Stimulated activated CD4-positive, alpha-beta T cell treated with anti-CD3 and anti-CD28 coated beads, Interleukin-2, amount 100 ng/mL, for 48 hours (primary cell): Measurements from ENCODE around the gene LRRN3.

Source experiments
- DNase-seq, 2 donors: peaks; one replicate each; pipeline ENCODE4 v3.0.0-alpha.2; 2020

LRRN3 gene

GRCh38 chr7:111080495-111081105, 10.3 kb upstream of the LRRN3 start:
- DNase-seq: no peak

- no peak for DNase-seq
These were observed 9.2 kb upstream of the LRRN3 start for GRCh38 chr7:111081546-111082267.

- no peak for DNase-seq
These were observed 8.6 kb upstream of the LRRN3 start for GRCh38 chr7:111082351-111082750.

- peak; percentile 18 to 34 for DNase-seq
These were observed 7.5 kb upstream of the LRRN3 start for GRCh38 chr7:111083413-111083812.

GRCh38 chr7:111085356-111085755, 5.6 kb upstream of the LRRN3 start:
- DNase-seq: no peak

- DNase-seq: no peak
These were observed 4.4 kb upstream of the LRRN3 start for GRCh38 chr7:111086532-111086931.

- no peak for DNase-seq
These were observed 2.6 kb upstream of the LRRN3 start for GRCh38 chr7:111088328-111088727.

- no peak for DNase-seq
These were observed 1.0 kb upstream of the LRRN3 start for GRCh38 chr7:111089822-111090426.

GRCh38 chr7:111091593-111092358, 849 bp downstream of the LRRN3 start:
- no peak for DNase-seq

GRCh38 chr7:111092406-111093236, 1.7 kb downstream of the LRRN3 start:
- no peak for DNase-seq

GRCh38 chr7:111093496-111093895, 2.6 kb downstream of the LRRN3 start:
- no peak for DNase-seq

GRCh38 chr7:111094419-111094818, 3.5 kb downstream of the LRRN3 start:
- no peak for DNase-seq

- DNase-seq: no peak
These were observed 6.1 kb downstream of the LRRN3 start for GRCh38 chr7:111096997-111097396.

- peak; percentile 27 to 36 for DNase-seq
These were observed 7.3 kb downstream of the LRRN3 start for GRCh38 chr7:111098011-111098925.

- DNase-seq: no peak
These were observed 8.0 kb downstream of the LRRN3 start for GRCh38 chr7:111098926-111099250.

GRCh38 chr7:111101856-111102646, 11.1 kb downstream of the LRRN3 start:
- no peak for DNase-seq

- no peak for DNase-seq
These were observed 12.2 kb downstream of the LRRN3 start for GRCh38 chr7:111103136-111103535.

GRCh38 chr7:111103678-111104274, 12.8 kb downstream of the LRRN3 start:
- DNase-seq: no peak

- no peak for DNase-seq
These were observed 13.8 kb downstream of the LRRN3 start for GRCh38 chr7:111104710-111105109.

- DNase-seq: no peak
These were observed 14.3 kb downstream of the LRRN3 start for GRCh38 chr7:111105269-111105668.
